ENCODE measurements around the gene GDF9. TPM values are rescaled to one million over a fixed set of nuclear protein-coding genes. Genes with fewer than 3 reads are reported as not detected.

The GDF9 gene
- total RNA-seq, 2 experiments from 2014 or later = 0.66 to 2.2 TPM

- Histone ChIP-seq H3K4me1 (ENCODE audit: insufficient read depth, low read length, poor library complexity, severe bottlenecking) (peaks cover 17% of the 10 kb centered on the region), H3K9me3 (ENCODE audit: low read length) (no peaks in the 10 kb centered on the region), H3K27ac (ENCODE audit: low read depth, low read length, poor library complexity, severe bottlenecking) (peak overlapping the region; percentile 32), H2AFZ (ENCODE audit: low read length) (peak overlapping the region; percentile 94), H3K79me2 (ENCODE audit: insufficient read depth, low read depth, low read length) (peaks cover 15% of the 10 kb centered on the region), H4K20me1 (ENCODE audit: insufficient read depth, low read length) (no peaks in the 10 kb centered on the region; the same call in 1 of the 2 replicates), H3K4me2 (ENCODE audit: low read length) (peak overlapping the region; percentile 82), H3K36me3 (ENCODE audit: insufficient read depth, low read length) (peaks cover 42% of the 10 kb centered on the region), H3K4me3 (ENCODE audit: low read depth, low read length, poor library complexity, severe bottlenecking) (peak overlapping the region; percentile 94), H3K9me2 (ENCODE audit: insufficient read depth, low read length) (no peaks in the 10 kb centered on the region)
- no peak for DNase-seq (ENCODE audit: low spot score)
- no TSS peak for BruUV-seq (replicated peaks)
- ChIA-PET CTCF (ENCODE audit: unreplicated experiment) (no interaction called here), POLR2A (interaction anchor here (0.5 to 1.4 kb wide), 4 partner anchors 13 to 1446 kb away, joined by 3 to 4 read pairs (median 3); no protein-coding TSS in a partner anchor)
- intact Hi-C loops (cut with micrococcal nuclease; ENCODE audit: unreplicated experiment) = loop anchor here (2.0 to 5.0 kb wide), 2 partner anchors 96 to 480 kb away; partner anchors contain the start of gene AFF4
- TF ChIP-seq CTCF (conservative IDR thresholded peaks at IDR 0.05; ENCODE audit: low read length) (no peak), EZH2phosphoT487 (IDR thresholded peaks at IDR 0.05; ENCODE audit: borderline replicate concordance, low read depth, low read length) (no peak)
These were observed 780 bp upstream of the GDF9 start for GRCh38 chr5:132867046-132867451.

- no peaks in the 10 kb centered on the region for H3K9me2 ChIP-seq (ENCODE audit: insufficient read depth, low read length)
- intact Hi-C loops (cut with micrococcal nuclease; ENCODE audit: unreplicated experiment) = loop anchor here (2.0 to 5.0 kb wide), 2 partner anchors 97 to 479 kb away; partner anchors contain the start of gene AFF4
- POLR2A ChIA-PET = interaction anchor here (0.6 to 1.4 kb wide), 6 partner anchors 9 to 591 kb away, joined by 3 to 7 read pairs (median 3); no protein-coding TSS in a partner anchor
These were observed 464 bp downstream of the GDF9 start for GRCh38 chr5:132865668-132866341.

More at GRCh38 chr5:132865668-132866341, 464 bp downstream of the GDF9 start:
- TF ChIP-seq EZH2phosphoT487 (IDR thresholded peaks at IDR 0.05; ENCODE audit: borderline replicate concordance, low read depth, low read length) (no peak), CTCF (conservative IDR thresholded peaks at IDR 0.05; ENCODE audit: low read length) (no peak)
- Histone ChIP-seq H2AFZ (ENCODE audit: low read length) (peak overlapping the region; percentile 94), H3K79me2 (ENCODE audit: insufficient read depth, low read depth, low read length) (peaks cover 15% of the 10 kb centered on the region), H3K4me2 (ENCODE audit: low read length) (peak overlapping the region; percentile 82), H3K27ac (ENCODE audit: low read depth, low read length, poor library complexity, severe bottlenecking) (peak overlapping the region; percentile 32), H3K4me1 (ENCODE audit: insufficient read depth, low read length, poor library complexity, severe bottlenecking) (peaks cover 17% of the 10 kb centered on the region), H4K20me1 (ENCODE audit: insufficient read depth, low read length) (no peaks in the 10 kb centered on the region; the same call in 1 of the 2 replicates), H3K4me3 (ENCODE audit: low read depth, low read length, poor library complexity, severe bottlenecking) (peak overlapping the region; percentile 94), H3K9me3 (ENCODE audit: low read length) (no peaks in the 10 kb centered on the region), H3K36me3 (ENCODE audit: insufficient read depth, low read length) (peaks cover 30% of the 10 kb centered on the region)
- no peak for DNase-seq (ENCODE audit: low spot score)
- CTCF ChIA-PET (ENCODE audit: unreplicated experiment) = interaction anchor here (0.6 kb wide), 1 partner anchor 14 kb away, joined by 4 read pairs; no protein-coding TSS in a partner anchor
- BruUV-seq (replicated peaks) = TSS peak; percentile 89

Data from OCI-LY7 (cell line).